ENCODE data around the gene EVC.
"Not testable (repeated sequence)": the region's sequence is repeated elsewhere in the genome, so short reads cannot be mapped to it uniquely, and the experiment has no call there.

The EVC gene

GRCh38 chr4:5843573-5844530 lies 132.9 kb downstream of the EVC start:
- no peak for DNase-seq (ENCODE audit: low spot score)

GRCh38 chr4:5845035-5845905 lies 134.3 kb downstream of the EVC start:
- DNase-seq (ENCODE audit: low spot score), result no peak

GRCh38 chr4:5851637-5852301 lies 140.8 kb downstream of the EVC start:
- DNase-seq (ENCODE audit: low spot score), result no peak

DNA sequence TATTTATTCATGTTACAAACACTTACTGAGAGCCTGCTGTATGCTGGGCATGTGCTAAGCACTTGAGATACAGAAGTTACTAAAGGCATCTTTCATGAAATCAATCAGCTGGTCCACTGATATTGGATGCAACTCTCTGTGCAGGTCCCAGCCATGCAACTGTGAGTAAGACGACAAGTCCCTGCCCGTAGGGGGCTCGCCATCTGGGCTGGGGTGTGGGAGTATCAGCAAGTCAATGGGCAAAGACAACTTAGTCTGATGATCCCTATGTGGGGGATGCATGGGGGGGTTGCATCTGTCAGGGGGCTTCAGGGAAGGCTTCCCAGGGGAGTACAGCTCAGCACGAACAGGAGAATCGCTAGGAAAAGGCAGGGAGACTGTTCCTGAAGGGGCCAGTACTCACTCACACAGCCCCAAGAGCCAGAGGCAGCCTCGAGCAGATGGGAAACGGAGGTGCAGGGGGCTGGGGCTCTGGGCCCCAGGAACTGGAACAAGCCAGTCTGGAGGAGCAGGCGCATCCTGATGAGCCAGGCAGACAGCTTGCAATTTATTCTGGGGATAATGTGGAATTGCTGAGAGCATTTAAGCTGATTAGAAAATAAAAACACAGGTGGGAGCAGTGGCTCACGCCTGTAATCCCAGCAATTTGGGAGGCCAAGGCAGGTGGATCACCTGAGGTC lies 141.7 kb downstream of the EVC start:
- no peak for DNase-seq (ENCODE audit: low spot score)

GRCh38 chr4:5854929-5855328 lies 143.9 kb downstream of the EVC start:
- DNase-seq (ENCODE audit: low spot score), result no peak

GRCh38 chr4:5856362-5856761 lies 145.4 kb downstream of the EVC start:
- DNase-seq (ENCODE audit: low spot score), result not testable (repeated sequence)

GRCh38 chr4:5857199-5857598 lies 146.2 kb downstream of the EVC start:
- no peak for DNase-seq (ENCODE audit: low spot score)

DNA sequence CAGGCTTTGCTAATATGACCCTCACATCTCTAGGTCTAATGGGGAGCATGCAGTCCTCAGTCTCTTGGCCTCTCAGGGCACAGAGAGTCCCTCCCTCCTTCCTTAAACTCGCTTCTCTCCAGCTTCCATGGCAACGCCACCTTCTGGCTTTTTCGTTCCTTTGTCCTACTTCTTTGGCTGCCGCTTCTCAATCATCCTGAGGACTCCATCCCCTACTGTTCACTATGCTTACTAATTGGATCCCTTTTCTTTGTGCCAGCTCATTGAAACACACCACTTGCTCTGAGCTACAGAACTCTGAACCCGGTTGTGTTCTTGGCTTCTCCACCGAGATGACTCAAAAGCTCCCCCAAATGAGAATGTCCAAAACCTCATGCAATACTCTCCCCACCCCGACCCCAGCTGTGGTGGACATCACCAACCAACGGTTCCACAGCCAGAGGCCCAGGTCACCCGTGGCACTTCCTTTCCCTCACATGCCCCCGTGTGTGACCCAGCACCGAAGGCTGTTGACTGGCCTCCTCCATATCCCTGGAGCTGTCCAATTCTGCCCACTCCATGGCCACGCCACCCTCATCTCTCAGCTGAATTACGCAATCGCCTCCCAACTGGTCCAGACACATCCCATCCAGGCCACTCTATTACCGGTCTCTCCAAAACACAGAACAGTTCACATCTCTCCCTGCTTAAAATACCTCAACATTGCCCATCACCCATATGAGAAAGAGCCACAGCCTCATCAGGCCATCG lies 147.2 kb downstream of the EVC start:
- no peak for DNase-seq (ENCODE audit: low spot score)

- peak; percentile 37 for DNase-seq (ENCODE audit: low spot score)
These were observed 152.6 kb downstream of the EVC start for GRCh38 chr4:5863461-5864113.

Measured in LoVo (cell line).